ENCODE measurements around the gene FBH1. TPM values are rescaled to one million over a fixed set of nuclear protein-coding genes. Genes with fewer than 3 reads are reported as not detected.

Gene FBH1
- total and polyA plus RNA-seq, 9 of the 15 experiments (the other 6 are each of a cell fraction or from before 2014, with no cell fraction given) = 13.4 to 108 (median 77.8) TPM

GRCh38 chr10:5933909-5934546 lies 44.0 kb downstream of the FBH1 start (continued):
- TF ChIP-seq ZBTB9 (CRISPR knock-in tag; IDR thresholded peaks at IDR 0.05) (peak; percentile 56; the same call in 1 of the 2 replicates), ELF4 (CRISPR knock-in tag; IDR thresholded peaks at IDR 0.05) (peak; percentile 40; the same call in 1 of the 2 replicates), HDAC1 (IDR thresholded peaks at IDR 0.05) (peak in 1 of 2 experiments; percentile 49; a peak in 1 of 4 replicates), HMBOX1 (IDR thresholded peaks at IDR 0.05) (0 out of 2 replicates have a peak, but pooled peaks have one; percentile 21), AFF1 (IDR thresholded peaks at IDR 0.05; ENCODE audit: low read depth in 1 of 2, partially characterized antibody in 2 of 2) (peak in 1 of 2 experiments; percentile 57), ZBTB1 (CRISPR knock-in tag; IDR thresholded peaks at IDR 0.05; ENCODE audit: borderline replicate concordance, low read depth) (no peak), NRF1 (conservative IDR thresholded peaks at IDR 0.05 in 1 of 2, IDR thresholded peaks at IDR 0.05 in 1 of 2) (peak in 1 of 2 experiments; percentile 28; a peak in 2 of 4 replicates), ATF1 (CRISPR knock-in tag; IDR thresholded peaks at IDR 0.05) (no peak), ATF1 (tag; IDR thresholded peaks at IDR 0.05) (peak; percentile 40), LEF1 (IDR thresholded peaks at IDR 0.05) (peak; percentile 91; the same call in 1 of the 2 replicates), FOXK2 (conservative IDR thresholded peaks at IDR 0.05 in 1 of 2, IDR thresholded peaks at IDR 0.05 in 1 of 2; ENCODE audit: low read depth in 2 of 2) (0 out of 4 replicates have a peak, but pooled peaks of 1 of the 2 experiments have one; percentile 32), ARID4B (CRISPR knock-in tag; IDR thresholded peaks at IDR 0.05) (no peak), EP300 (IDR thresholded peaks at IDR 0.05; ENCODE audit: low read length) (peak; percentile 91), RBBP5 (IDR thresholded peaks at IDR 0.05; ENCODE audit: borderline replicate concordance, insufficient read depth, low read length, poor library complexity, severe bottlenecking) (peak; percentile 60)

Data from K562 (cell line).